Ascending aorta (tissue), 2 donors: ENCODE data around the gene FALEC. TPM values are rescaled to one million over a fixed set of nuclear protein-coding genes. Genes with fewer than 3 reads are reported as not detected.

Experiments used
- DNase-seq, 2 donors: peaks; one replicate each; pipeline ENCODE4 v3.0.0-alpha.2; 2019; ENCODE audit warnings: low spot score in 2 of 2
- H3K27ac ChIP-seq, 2 donors: fragments of 200-600 bp; sonication (generic); one replicate each; pipeline ENCODE4 v1.5.1; 2016 to 2017; ENCODE audit warnings: mild to moderate bottlenecking in 1 of 2
- H3K27me3 ChIP-seq: fragments of 200-600 bp; sonication (generic); one replicate; pipeline ENCODE4 v1.5.1; 2017
- H3K36me3 ChIP-seq, 2 donors: fragments of 200-600 bp; sonication (generic); one replicate each; pipeline ENCODE4 v1.5.1; 2016
- H3K4me1 ChIP-seq, 2 donors: fragments of 200-600 bp; sonication (generic); one replicate each; pipeline ENCODE4 v1.5.1; 2016 to 2017; ENCODE audit warnings: mild to moderate bottlenecking in 1 of 2
- H3K4me3 ChIP-seq, 2 donors: fragments of 200-600 bp; sonication (generic); one replicate each; pipeline ENCODE4 v1.5.1; 2016 to 2017; ENCODE audit warnings: mild to moderate bottlenecking in 1 of 2
- H3K9me3 ChIP-seq, 2 donors: fragments of 200-600 bp; sonication (generic); one replicate each; pipeline ENCODE4 v1.5.1; 2016
- intact Hi-C: fragments of 100-400 bp; cut with DNase I; formaldehyde crosslinking; loops from one replicate; pipeline ENCODE4 v1.15.1; 2023
- total RNA-seq: library from RNA; depleted of rRNA; stranded (reverse); fragments of >200 nt; gene quantifications from one replicate; pipeline ENCODE4 v1.1.0, GENCODE V29; 2016
- TF ChIP-seq, protein P1 (sequence below), 3 experiments: fragments of 200-600 bp in 2 of 3; fragments of 450-650 bp in 1 of 3; sonication (generic) in 2 of 3; IDR thresholded peaks; one replicate each; pipeline ENCODE4 v1.5.1; 2016 to 2019; ENCODE audit warnings: antibody characterized with exemption in 3 of 3, mild to moderate bottlenecking in 1 of 3, moderate library complexity in 1 of 3

FALEC gene
- total RNA-seq, 1 donor from 2014 or later: not detected

DNA sequence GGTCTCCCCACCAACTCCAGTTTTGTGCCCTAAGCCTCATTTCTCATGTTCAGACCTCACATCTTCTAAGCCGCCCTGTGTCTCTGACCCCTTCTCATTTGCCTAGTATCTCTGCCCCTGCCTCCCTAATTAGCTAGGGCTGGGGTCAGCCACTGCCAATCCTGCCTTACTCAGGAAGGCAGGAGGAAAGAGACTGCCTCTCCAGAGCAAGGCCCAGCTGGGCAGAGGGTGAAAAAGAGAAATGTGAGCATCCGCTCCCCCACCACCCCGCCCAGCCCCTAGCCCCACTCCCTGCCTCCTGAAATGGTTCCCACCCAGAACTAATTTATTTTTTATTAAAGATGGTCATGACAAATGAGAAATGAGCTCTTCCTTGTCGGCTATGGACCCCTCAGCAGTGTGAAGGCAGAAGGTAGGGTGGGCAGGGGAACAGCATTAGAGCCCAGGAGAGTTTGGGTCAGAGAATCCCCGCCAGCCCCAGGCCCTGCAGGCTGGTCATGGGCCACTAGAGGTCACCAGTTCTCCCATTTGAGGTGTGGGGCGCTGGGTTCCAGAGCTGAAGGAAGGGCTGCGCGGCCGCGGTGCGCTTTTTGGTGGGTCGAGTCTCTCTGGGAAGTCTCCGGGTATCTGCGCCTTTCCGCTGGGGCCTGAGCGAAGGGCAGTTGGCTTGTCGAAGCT is 45.2 kb downstream of the FALEC start:
- DNase-seq: peak; percentile 65 to 94
- TF ChIP-seq, protein P1, sequence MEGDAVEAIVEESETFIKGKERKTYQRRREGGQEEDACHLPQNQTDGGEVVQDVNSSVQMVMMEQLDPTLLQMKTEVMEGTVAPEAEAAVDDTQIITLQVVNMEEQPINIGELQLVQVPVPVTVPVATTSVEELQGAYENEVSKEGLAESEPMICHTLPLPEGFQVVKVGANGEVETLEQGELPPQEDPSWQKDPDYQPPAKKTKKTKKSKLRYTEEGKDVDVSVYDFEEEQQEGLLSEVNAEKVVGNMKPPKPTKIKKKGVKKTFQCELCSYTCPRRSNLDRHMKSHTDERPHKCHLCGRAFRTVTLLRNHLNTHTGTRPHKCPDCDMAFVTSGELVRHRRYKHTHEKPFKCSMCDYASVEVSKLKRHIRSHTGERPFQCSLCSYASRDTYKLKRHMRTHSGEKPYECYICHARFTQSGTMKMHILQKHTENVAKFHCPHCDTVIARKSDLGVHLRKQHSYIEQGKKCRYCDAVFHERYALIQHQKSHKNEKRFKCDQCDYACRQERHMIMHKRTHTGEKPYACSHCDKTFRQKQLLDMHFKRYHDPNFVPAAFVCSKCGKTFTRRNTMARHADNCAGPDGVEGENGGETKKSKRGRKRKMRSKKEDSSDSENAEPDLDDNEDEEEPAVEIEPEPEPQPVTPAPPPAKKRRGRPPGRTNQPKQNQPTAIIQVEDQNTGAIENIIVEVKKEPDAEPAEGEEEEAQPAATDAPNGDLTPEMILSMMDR (IDR thresholded peaks at IDR 0.05): peak; percentile 78 to 86 (median 83)
- intact Hi-C loops: loop anchor here (1.0 to 2.0 kb wide), 3 partner anchors 19 to 61 kb away; partner anchors contain the start of gene MCL1
- Histone ChIP-seq H3K27me3 (no peaks in the 10 kb centered on the region), H3K36me3 (peaks cover 5 to 21% of the 10 kb centered on the region in 2 donors), H3K9me3 (no peaks in the 10 kb centered on the region), H3K4me1 (peaks cover 55 to 65% of the 10 kb centered on the region in 2 donors), H3K4me3 (peak overlapping the region; percentile 60 to 63), H3K27ac (peak overlapping the region; percentile 98 to 100)

GRCh38 chr1:150561254-150561973 is 45.9 kb downstream of the FALEC start:
- Histone ChIP-seq H3K27ac (peak overlapping the region; percentile 98 to 100), H3K4me1 (peaks cover 62 to 72% of the 10 kb centered on the region in 2 donors)
- DNase-seq: peak; percentile 83 to 98

GRCh38 chr1:150561974-150562445 is 46.5 kb downstream of the FALEC start:
- no peaks in the 10 kb centered on the region for H3K27me3 ChIP-seq
- DNase-seq: peak; percentile 78 to 96
- H3K27ac ChIP-seq: peak overlapping the region; percentile 98 to 100
- TF ChIP-seq, protein P1 (IDR thresholded peaks at IDR 0.05): no peak
- intact Hi-C loops: loop anchor here (1.0 to 2.0 kb wide), 2 partner anchors 17 to 51 kb away; partner anchors contain the start of gene MCL1
- peaks cover 68 to 78% of the 10 kb centered on the region in 2 donors for H3K4me1 ChIP-seq
- no peaks in the 10 kb centered on the region for H3K9me3 ChIP-seq
- H3K4me3 ChIP-seq: peak overlapping the region; percentile 60 to 63
- H3K36me3 ChIP-seq: peaks cover 0 to 10% of the 10 kb centered on the region in 2 donors

More at GRCh38 chr1:150561254-150561973, 45.9 kb downstream of the FALEC start:
- Histone ChIP-seq H3K9me3 (no peaks in the 10 kb centered on the region), H3K27me3 (no peaks in the 10 kb centered on the region), H3K36me3 (peaks cover 0 to 14% of the 10 kb centered on the region in 2 donors), H3K4me3 (peak overlapping the region; percentile 60 to 63)
- intact Hi-C loops: loop anchor here (1.0 to 2.0 kb wide), 2 partner anchors 18 to 51 kb away; partner anchors contain the start of gene MCL1
- TF ChIP-seq, protein P1 (IDR thresholded peaks at IDR 0.05): no peak

DNA sequence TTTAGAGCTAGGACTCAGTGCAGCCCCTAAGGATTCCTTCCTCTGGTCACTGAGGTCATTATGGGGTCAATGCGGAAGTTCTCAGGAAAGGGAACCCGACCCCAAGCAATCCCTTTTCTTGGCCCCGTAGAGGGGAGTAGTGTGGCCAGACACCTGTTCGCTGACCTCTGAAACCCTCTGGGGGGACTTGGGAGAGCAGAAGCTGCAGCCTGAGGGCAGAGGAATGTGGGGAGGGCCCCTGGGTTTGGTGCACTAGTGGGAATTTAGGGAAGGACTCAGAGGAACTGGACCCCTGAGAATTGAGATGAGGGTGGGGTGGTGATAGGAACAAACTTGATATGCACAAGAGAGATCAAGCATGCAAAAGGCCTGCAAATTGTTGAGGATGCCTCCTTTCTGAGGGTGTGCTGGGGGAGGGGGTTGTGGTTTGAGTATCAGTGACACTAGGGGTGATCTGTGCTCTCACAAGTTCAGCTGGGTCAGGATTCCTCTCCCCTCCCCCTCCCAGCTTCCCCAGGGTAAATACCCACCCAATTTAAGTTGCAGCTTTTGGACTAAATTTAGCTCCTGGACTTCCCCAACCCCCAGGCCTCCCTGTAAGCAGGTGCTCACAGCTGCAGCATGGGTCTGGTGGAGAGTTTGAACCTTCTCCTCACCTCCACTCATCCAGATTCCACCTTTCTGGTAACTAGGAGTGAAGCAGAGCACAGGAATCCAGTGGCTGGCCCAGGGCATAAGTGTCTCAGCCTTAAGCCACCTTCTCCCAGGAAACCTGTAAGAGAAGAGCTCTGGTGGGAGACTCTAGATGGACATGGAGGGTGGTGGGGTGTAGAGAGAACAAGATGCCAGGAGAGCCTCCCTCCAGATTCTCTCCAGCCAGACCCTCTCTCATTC is 47.1 kb downstream of the FALEC start:
- Histone ChIP-seq H3K4me3 (peak overlapping the region; percentile 60 to 63), H3K27ac (peak overlapping the region; percentile 98 to 100), H3K27me3 (no peaks in the 10 kb centered on the region), H3K36me3 (peaks cover 0 to 4% of the 10 kb centered on the region in 2 donors), H3K9me3 (no peaks in the 10 kb centered on the region), H3K4me1 (peaks cover 71 to 85% of the 10 kb centered on the region in 2 donors)
- intact Hi-C loops: loop anchor here (1.0 kb wide), 1 partner anchor 14 kb away; no protein-coding TSS in a partner anchor
- TF ChIP-seq, protein P1 (IDR thresholded peaks at IDR 0.05): no peak
- DNase-seq: peak in 1 of 2 donors; percentile 76
